ENCODE measurements around the gene PSRC1. TPM values are rescaled to one million over a fixed set of nuclear protein-coding genes. Genes with fewer than 3 reads are reported as not detected.

PSRC1 gene
- total RNA-seq, 2 donors from 2014 or later, result 1.8 TPM; not detected in 1

DNA sequence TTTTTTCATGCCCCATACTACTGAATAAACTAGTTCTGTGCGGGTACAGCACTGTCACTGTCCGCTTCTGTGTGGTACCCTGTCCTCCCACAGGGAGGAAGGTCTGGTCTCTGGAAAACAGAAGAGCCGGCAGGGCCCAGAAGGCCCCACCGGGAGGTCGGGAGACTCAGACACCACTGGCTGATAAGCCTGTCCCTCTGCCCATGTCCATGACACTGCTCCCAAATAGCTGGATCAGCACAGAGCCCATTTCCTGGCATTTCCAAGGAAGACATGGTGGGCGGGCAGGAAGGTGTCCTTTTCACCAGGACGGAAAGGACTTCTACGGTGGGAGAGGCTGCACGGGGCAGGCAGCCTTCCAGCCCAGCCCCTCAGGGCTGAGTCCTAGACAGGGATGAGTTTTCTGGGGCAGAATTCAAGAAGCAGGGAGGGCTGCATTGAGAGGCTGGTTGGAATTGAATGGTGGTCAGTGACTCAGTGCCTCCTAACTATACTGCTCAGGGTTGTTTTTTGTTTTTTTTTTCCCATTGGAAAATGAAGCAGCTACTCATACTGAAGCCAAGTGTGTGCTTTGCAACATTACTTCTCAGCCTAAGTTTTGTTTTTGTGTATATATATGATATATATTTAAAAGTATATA is 7.1 kb downstream of the PSRC1 start:
- TF ChIP-seq, protein P1, sequence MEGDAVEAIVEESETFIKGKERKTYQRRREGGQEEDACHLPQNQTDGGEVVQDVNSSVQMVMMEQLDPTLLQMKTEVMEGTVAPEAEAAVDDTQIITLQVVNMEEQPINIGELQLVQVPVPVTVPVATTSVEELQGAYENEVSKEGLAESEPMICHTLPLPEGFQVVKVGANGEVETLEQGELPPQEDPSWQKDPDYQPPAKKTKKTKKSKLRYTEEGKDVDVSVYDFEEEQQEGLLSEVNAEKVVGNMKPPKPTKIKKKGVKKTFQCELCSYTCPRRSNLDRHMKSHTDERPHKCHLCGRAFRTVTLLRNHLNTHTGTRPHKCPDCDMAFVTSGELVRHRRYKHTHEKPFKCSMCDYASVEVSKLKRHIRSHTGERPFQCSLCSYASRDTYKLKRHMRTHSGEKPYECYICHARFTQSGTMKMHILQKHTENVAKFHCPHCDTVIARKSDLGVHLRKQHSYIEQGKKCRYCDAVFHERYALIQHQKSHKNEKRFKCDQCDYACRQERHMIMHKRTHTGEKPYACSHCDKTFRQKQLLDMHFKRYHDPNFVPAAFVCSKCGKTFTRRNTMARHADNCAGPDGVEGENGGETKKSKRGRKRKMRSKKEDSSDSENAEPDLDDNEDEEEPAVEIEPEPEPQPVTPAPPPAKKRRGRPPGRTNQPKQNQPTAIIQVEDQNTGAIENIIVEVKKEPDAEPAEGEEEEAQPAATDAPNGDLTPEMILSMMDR (IDR thresholded peaks at IDR 0.05), result no peak
- no peak for TF ChIP-seq POLR2A (IDR thresholded peaks at IDR 0.05)
- Histone ChIP-seq H3K27me3 (no peaks in the 10 kb centered on the region), H3K27ac (peak overlapping the region in 2 of 4 donors; percentile 18 to 82), H3K4me3 (no peak overlapping the region), H3K4me1 (peaks cover 40% of the 10 kb centered on the region), H3K36me3 (replicated peaks in 1 of 2; ENCODE audit: insufficient read depth in 1 of 2, low read depth in 2 of 2) (no peaks in the 10 kb centered on the region), H3K9me3 (no peaks in the 10 kb centered on the region)
- intact Hi-C loops (cut with DNase I), result loop anchor here (5.0 kb wide), 1 partner anchor 126 kb away; no protein-coding TSS in a partner anchor
- DNase-seq (peak in 1 of 4 donors; percentile 2), ATAC-seq (no peak)
- WGBS, 2 donors, result 71 to 80% methylated on average over 2 to 9 of the region's 9 CpGs

GRCh38 chr1:109274533-109275476 is 8.1 kb downstream of the PSRC1 start:
- DNase-seq (peak; percentile 53 to 92 (median 74)), ATAC-seq (peak; percentile 84)
- Histone ChIP-seq H3K4me1 (peaks cover 40% of the 10 kb centered on the region), H3K27me3 (no peaks in the 10 kb centered on the region), H3K36me3 (replicated peaks in 1 of 2; ENCODE audit: insufficient read depth in 1 of 2, low read depth in 2 of 2) (no peaks in the 10 kb centered on the region), H3K9me3 (no peaks in the 10 kb centered on the region), H3K4me3 (no peak overlapping the region), H3K27ac (peak overlapping the region in 3 of 4 donors; percentile 68 to 82 (median 77))
- WGBS, 2 donors, result 14 to 17% methylated on average over 14 to 24 of the region's 24 CpGs
- TF ChIP-seq, protein P1 (IDR thresholded peaks at IDR 0.05), result no peak
- peak in 2 of 3 donors; percentile 29 to 45 for TF ChIP-seq POLR2A (IDR thresholded peaks at IDR 0.05)
- intact Hi-C loops (cut with DNase I), result loop anchor here (5.0 kb wide), 1 partner anchor 127 kb away; no protein-coding TSS in a partner anchor

DNA sequence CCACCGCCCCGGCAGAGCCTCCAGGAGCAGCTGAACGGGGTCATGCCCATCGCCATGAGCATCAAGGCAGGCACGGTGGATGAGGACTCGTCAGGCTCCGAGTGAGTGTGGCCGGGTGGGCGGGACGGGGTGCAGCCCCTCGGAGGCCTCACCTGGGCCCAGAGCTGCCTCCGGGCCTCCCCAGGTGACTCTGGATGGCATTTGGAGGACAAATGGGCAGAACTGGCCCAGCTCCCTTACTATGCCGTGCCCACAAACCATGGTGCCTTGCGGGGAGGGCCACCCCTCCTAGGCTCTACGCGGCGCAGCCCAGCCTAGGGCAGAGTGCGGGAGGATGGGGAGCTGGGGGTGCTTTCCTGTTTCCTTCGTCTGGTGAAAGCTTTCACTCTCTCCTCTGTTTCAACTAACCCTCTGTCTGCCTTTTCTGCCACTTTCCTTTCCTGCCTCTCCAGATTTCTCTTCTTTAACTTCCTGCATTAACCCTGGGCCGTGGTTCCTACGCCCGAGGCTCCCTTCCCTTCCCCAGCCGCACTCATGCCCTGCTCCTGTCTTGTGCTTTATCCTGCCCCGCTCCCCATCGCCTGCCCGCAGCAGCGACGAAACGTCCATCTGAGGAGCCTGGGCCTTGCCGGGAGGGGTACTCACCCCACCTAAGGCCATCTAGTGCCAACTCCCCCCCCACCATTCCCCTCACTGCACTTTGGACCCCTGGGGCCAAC is 9.2 kb downstream of the PSRC1 start:
- Histone ChIP-seq H3K9me3 (no peaks in the 10 kb centered on the region), H3K4me3 (no peak overlapping the region), H3K36me3 (replicated peaks in 1 of 2; ENCODE audit: insufficient read depth in 1 of 2, low read depth in 2 of 2) (no peaks in the 10 kb centered on the region), H3K27me3 (no peaks in the 10 kb centered on the region), H3K4me1 (peaks cover 40% of the 10 kb centered on the region), H3K27ac (peak overlapping the region in 2 of 4 donors; percentile 77 to 82)
- no peak for TF ChIP-seq POLR2A (IDR thresholded peaks at IDR 0.05)
- TF ChIP-seq, protein P1 (IDR thresholded peaks at IDR 0.05), result no peak
- WGBS, 2 donors, result 76 to 82% methylated on average over 19 to 28 of the region's 30 CpGs
- peak in 1 of 4 donors; percentile 10 for DNase-seq
- ATAC-seq, result no peak
- intact Hi-C loops (cut with DNase I), result no loop called here

GRCh38 chr1:109272831-109273547 is 10.0 kb downstream of the PSRC1 start:
- ATAC-seq (no peak), DNase-seq (peak in 1 of 4 donors; percentile 13)
- Histone ChIP-seq H3K27ac (peak overlapping the region in 2 of 4 donors; percentile 77 to 82), H3K4me1 (peaks cover 40% of the 10 kb centered on the region), H3K36me3 (replicated peaks in 1 of 2; ENCODE audit: insufficient read depth in 1 of 2, low read depth in 2 of 2) (no peaks in the 10 kb centered on the region), H3K27me3 (no peaks in the 10 kb centered on the region), H3K4me3 (no peak overlapping the region), H3K9me3 (no peaks in the 10 kb centered on the region)
- intact Hi-C loops (cut with DNase I), result no loop called here
- no peak for TF ChIP-seq POLR2A (IDR thresholded peaks at IDR 0.05)
- TF ChIP-seq, protein P1 (IDR thresholded peaks at IDR 0.05), result no peak
- WGBS, 2 donors, result 84 to 86% methylated on average over 4 to 13 of the region's 16 CpGs
